HEK293 (cell line): ENCODE data around the gene GYPC.

Experiments used
- CTCF ChIA-PET: fragments of 350-600 bp; formaldehyde crosslinking; extraction: SDS; loops from one replicate; lab custom pipeline; 2021; ENCODE audit warnings: antibody characterized with exemption; lab: Yijun Ruan, JAX
- POLR2A ChIA-PET: fragments of 300-600 bp; formaldehyde crosslinking; extraction: SDS; loops from one replicate; lab custom pipeline; 2020; ENCODE audit warnings: antibody characterized with exemption, inconsistent platforms; lab: Yijun Ruan, JAX
- H3K27ac ChIP-seq: fragments of 200-500 bp; sonication (Bioruptor generic); 2 replicates; pipeline ENCODE4 v1.5.1; 2014; ENCODE audit warnings: low read depth, low read length, control low read depth, inconsistent platforms; ENCODE audit errors: extremely low read depth
- H3K36me3 ChIP-seq, 2 experiments: fragments of 200-500 bp in 1 of 2; sonication (Bioruptor generic) in 1 of 2; 1 replicate in 1 of 2; 2 replicates in 1 of 2; pipeline ENCODE4 v1.5.1; 2014 to 2017; ENCODE audit warnings: inconsistent platforms in 2 of 2, low read length in 2 of 2; ENCODE audit not compliant: control insufficient read depth in 2 of 2, insufficient read depth in 1 of 2
- H3K4me1 ChIP-seq: fragments of 200-500 bp; sonication (Bioruptor generic); 2 replicates; pipeline ENCODE4 v1.5.1; 2014; ENCODE audit warnings: mild to moderate bottlenecking, low read length, inconsistent platforms; ENCODE audit not compliant: control insufficient read depth, insufficient read depth
- H3K4me3 ChIP-seq: 2 replicates; pipeline ENCODE4 v1.5.1; 2011; ENCODE audit warnings: low read depth, mild to moderate bottlenecking, control low read depth, low read length, moderate library complexity
- H3K9me3 ChIP-seq: fragments of 200-500 bp; sonication (Bioruptor generic); 2 replicates; pipeline ENCODE4 v1.5.1; 2014; ENCODE audit warnings: low read depth, low read length, inconsistent platforms; ENCODE audit not compliant: control insufficient read depth, insufficient read depth
- BCL11A ChIP-seq: fragments of 450-650 bp; formaldehyde crosslinking; IDR thresholded peaks from 2 replicates; pipeline ENCODE4 v1.5.1; 2016; ENCODE audit warnings: low read depth, missing biosample characterization, missing genetic modification characterization
- REST ChIP-seq: fragments of 450-650 bp; formaldehyde crosslinking; IDR thresholded peaks from 2 replicates; pipeline ENCODE4 v1.5.1; 2016; ENCODE audit warnings: missing biosample characterization, missing genetic modification characterization
- SALL2 ChIP-seq: fragments of 450-650 bp; formaldehyde crosslinking; IDR thresholded peaks from 2 replicates; pipeline ENCODE4 v1.5.0; 2017; ENCODE audit warnings: missing biosample characterization, mild to moderate bottlenecking, missing genetic modification characterization, borderline replicate concordance
- SETDB1 ChIP-seq: IDR thresholded peaks from one replicate; pipeline ENCODE4 v1.6.1; 2017; ENCODE audit warnings: mild to moderate bottlenecking, low read length, moderate library complexity, mixed read lengths; ENCODE audit not compliant: insufficient read length
- SP2 ChIP-seq: fragments of 450-650 bp; formaldehyde crosslinking; IDR thresholded peaks from 2 replicates; pipeline ENCODE4 v1.5.1; 2016; ENCODE audit warnings: missing biosample characterization, missing genetic modification characterization
- ZEB2 ChIP-seq: fragments of 450-650 bp; formaldehyde crosslinking; IDR thresholded peaks from 2 replicates; pipeline ENCODE4 v1.5.1; 2016; ENCODE audit warnings: missing biosample characterization, missing genetic modification characterization
- ZFHX2 ChIP-seq: fragments of 450-650 bp; formaldehyde crosslinking; conservative IDR thresholded peaks from 2 replicates; pipeline ENCODE4 v1.5.1; 2016; ENCODE audit warnings: missing biosample characterization, missing genetic modification characterization
- ZIC2 ChIP-seq: fragments of 450-650 bp; formaldehyde crosslinking; IDR thresholded peaks from 2 replicates; pipeline ENCODE4 v1.5.1; 2016; ENCODE audit warnings: missing biosample characterization, missing genetic modification characterization
- ZNF133 ChIP-seq: fragments of 450-650 bp; formaldehyde crosslinking; IDR thresholded peaks from 2 replicates; pipeline ENCODE4 v1.5.1; 2016; ENCODE audit warnings: missing biosample characterization, missing genetic modification characterization
- ZNF175 ChIP-seq: fragments of 450-650 bp; formaldehyde crosslinking; IDR thresholded peaks from 2 replicates; pipeline ENCODE4 v1.5.1; 2016; ENCODE audit warnings: missing biosample characterization, missing genetic modification characterization
- ZNF23 ChIP-seq: fragments of 450-650 bp; formaldehyde crosslinking; IDR thresholded peaks from 2 replicates; pipeline ENCODE4 v1.5.1; 2016; ENCODE audit warnings: missing biosample characterization, missing genetic modification characterization, borderline replicate concordance
- ZNF280C ChIP-seq: fragments of 450-650 bp; formaldehyde crosslinking; IDR thresholded peaks from 2 replicates; pipeline ENCODE4 v1.5.1; 2016; ENCODE audit warnings: missing biosample characterization, missing genetic modification characterization
- ZNF354C ChIP-seq: fragments of 450-650 bp; formaldehyde crosslinking; IDR thresholded peaks from 2 replicates; pipeline ENCODE4 v1.5.1; 2016; ENCODE audit warnings: missing biosample characterization, missing genetic modification characterization, low read depth, borderline replicate concordance
- ZNF37A ChIP-seq: fragments of 450-650 bp; IDR thresholded peaks from 2 replicates; pipeline ENCODE4 v1.5.1; 2018; ENCODE audit warnings: missing biosample characterization, missing genetic modification characterization
- ZNF426 ChIP-seq: fragments of 450-650 bp; formaldehyde crosslinking; IDR thresholded peaks from 2 replicates; pipeline ENCODE4 v1.5.1; 2017; ENCODE audit warnings: missing biosample characterization, missing genetic modification characterization, mild to moderate bottlenecking, inconsistent platforms, moderate library complexity
- ZNF585B ChIP-seq: fragments of 450-650 bp; formaldehyde crosslinking; IDR thresholded peaks from 2 replicates; pipeline ENCODE4 v1.5.1; 2016; ENCODE audit warnings: missing biosample characterization, missing genetic modification characterization
- ZNF624 ChIP-seq: fragments of 450-650 bp; formaldehyde crosslinking; IDR thresholded peaks from 2 replicates; pipeline ENCODE4 v1.5.1; 2017; ENCODE audit warnings: missing biosample characterization, missing genetic modification characterization
- ZNF777 ChIP-seq: fragments of 450-650 bp; formaldehyde crosslinking; IDR thresholded peaks from 2 replicates; pipeline ENCODE4 v1.5.1; 2017; ENCODE audit warnings: missing biosample characterization, missing genetic modification characterization, borderline replicate concordance
- ZNF843 ChIP-seq: fragments of 450-650 bp; formaldehyde crosslinking; IDR thresholded peaks from 2 replicates; pipeline ENCODE4 v1.5.1; 2016; ENCODE audit warnings: missing biosample characterization, missing genetic modification characterization
- TF ChIP-seq, protein P1 (sequence below): fragments of 450-650 bp; formaldehyde crosslinking; IDR thresholded peaks from 2 replicates; pipeline ENCODE4 v1.5.1; 2017; ENCODE audit warnings: missing biosample characterization, mild to moderate bottlenecking, missing genetic modification characterization, moderate library complexity
- TF ChIP-seq, protein P2 (sequence below): fragments of 450-650 bp; formaldehyde crosslinking; IDR thresholded peaks from 2 replicates; pipeline ENCODE4 v1.5.1; 2016; ENCODE audit warnings: missing biosample characterization, missing genetic modification characterization

Gene GYPC

DNA sequence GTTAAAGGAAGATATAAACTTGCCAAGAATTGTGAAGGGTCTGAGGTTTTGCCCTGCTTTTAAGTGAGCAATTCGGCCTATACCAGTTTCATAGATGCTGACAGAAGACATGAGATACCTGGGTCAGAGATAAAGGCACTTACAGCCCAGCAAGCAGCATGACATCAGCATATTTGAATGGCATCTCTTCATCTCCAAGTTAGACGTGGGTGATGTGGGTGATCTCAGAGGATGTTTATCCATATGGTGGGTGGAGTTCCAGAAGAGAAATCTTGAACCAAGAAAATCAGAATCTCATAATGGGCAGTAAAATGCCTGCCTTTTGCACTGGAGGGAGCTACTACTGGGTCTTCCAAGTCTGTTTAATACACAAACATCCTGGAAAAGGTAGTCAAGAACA is 44.7 kb downstream of the GYPC start:
- ChIA-PET POLR2A (no interaction called here), CTCF (interaction anchor here (0.9 kb wide), 1 partner anchor 11 kb away, joined by 3 read pairs; no protein-coding TSS in a partner anchor)
- no peaks in the 10 kb centered on the region for H3K9me3 ChIP-seq
- H3K27ac ChIP-seq = no peak overlapping the region
- H3K4me3 ChIP-seq = no peak overlapping the region
- peaks cover 0 to 13% of the 10 kb centered on the region in 2 experiments; a peak in 1 of 3 replicates for H3K36me3 ChIP-seq
- TF ChIP-seq SETDB1 (peak; percentile 75), ZFHX2 (tag by site-specific recombination) (0 out of 2 replicates have a peak, but pooled peaks have one; percentile 16), ZNF585B (tag by site-specific recombination) (no peak), ZIC2 (no peak), ZNF624 (tag by site-specific recombination) (no peak), ZNF175 (no peak), ZNF777 (tag by site-specific recombination) (no peak), ZNF426 (tag by site-specific recombination) (no peak), ZNF37A (tag by site-specific recombination) (no peak)
- H3K4me1 ChIP-seq = no peaks in the 10 kb centered on the region

- POLR2A ChIA-PET = no interaction called here
- CTCF ChIA-PET = interaction anchor here (0.7 to 1.0 kb wide), 2 partner anchors 175 to 182 kb away, joined by 3 to 4 read pairs; no protein-coding TSS in a partner anchor
- Histone ChIP-seq H3K4me3 (no peak overlapping the region), H3K9me3 (no peaks in the 10 kb centered on the region), H3K4me1 (no peaks in the 10 kb centered on the region), H3K36me3 (no peaks in the 10 kb centered on the region), H3K27ac (no peak overlapping the region)
- no peak for TF ChIP-seq BCL11A (tag by site-specific recombination)
- TF ChIP-seq ZNF354C (tag by site-specific recombination) = no peak
- TF ChIP-seq ZNF133 (tag by site-specific recombination) = no peak
- no peak for TF ChIP-seq ZNF23 (tag by site-specific recombination)
- TF ChIP-seq SP2 = no peak
- no peak for TF ChIP-seq SALL2
- TF ChIP-seq ZNF280C (tag by site-specific recombination) = no peak
- TF ChIP-seq ZNF843 = no peak
- TF ChIP-seq, protein P1, sequence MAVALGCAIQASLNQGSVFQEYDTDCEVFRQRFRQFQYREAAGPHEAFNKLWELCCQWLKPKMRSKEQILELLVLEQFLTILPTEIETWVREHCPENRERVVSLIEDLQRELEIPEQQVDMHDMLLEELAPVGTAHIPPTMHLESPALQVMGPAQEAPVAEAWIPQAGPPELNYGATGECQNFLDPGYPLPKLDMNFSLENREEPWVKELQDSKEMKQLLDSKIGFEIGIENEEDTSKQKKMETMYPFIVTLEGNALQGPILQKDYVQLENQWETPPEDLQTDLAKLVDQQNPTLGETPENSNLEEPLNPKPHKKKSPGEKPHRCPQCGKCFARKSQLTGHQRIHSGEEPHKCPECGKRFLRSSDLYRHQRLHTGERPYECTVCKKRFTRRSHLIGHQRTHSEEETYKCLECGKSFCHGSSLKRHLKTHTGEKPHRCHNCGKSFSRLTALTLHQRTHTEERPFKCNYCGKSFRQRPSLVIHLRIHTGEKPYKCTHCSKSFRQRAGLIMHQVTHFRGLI (tag by site-specific recombination) = no peak
- TF ChIP-seq REST (tag by site-specific recombination) = no peak
- TF ChIP-seq ZEB2 (tag by site-specific recombination) = no peak
- TF ChIP-seq, protein P2, sequence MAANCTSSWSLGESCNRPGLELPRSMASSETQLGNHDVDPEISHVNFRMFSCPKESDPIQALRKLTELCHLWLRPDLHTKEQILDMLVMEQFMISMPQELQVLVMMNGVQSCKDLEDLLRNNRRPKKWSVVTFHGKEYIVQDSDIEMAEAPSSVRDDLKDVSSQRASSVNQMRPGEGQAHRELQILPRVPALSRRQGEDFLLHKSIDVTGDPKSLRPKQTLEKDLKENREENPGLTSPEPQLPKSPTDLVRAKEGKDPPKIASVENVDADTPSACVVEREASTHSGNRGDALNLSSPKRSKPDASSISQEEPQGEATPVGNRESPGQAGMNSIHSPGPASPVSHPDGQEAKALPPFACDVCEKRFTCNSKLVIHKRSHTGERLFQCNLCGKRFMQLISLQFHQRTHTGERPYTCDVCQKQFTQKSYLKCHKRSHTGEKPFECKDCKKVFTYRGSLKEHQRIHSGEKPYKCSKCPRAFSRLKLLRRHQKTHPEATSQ (tag by site-specific recombination) = no peak
Observed at GRCh38 chr2:126703311-126703710, 47.4 kb downstream of the GYPC start.
